AG09309 (cell line): Measurements from ENCODE around the gene ZNF57.

Source experiments
- DNase-seq: peaks from one replicate; pipeline ENCODE4 v3.0.0-alpha.2; 2010; ENCODE audit warnings: low read depth
- H3K4me3 ChIP-seq: 2 replicates; pipeline ENCODE4 v1.5.1; 2011; ENCODE audit warnings: mild to moderate bottlenecking, low read depth, low read length, moderate library complexity; ENCODE audit not compliant: control insufficient read depth
- TF ChIP-seq, protein P1 (sequence below): IDR thresholded peaks from 2 replicates; pipeline ENCODE4 v1.5.1; 2011; ENCODE audit warnings: mild to moderate bottlenecking, low read depth, low read length, inconsistent platforms; ENCODE audit not compliant: insufficient read depth, control insufficient read depth; ENCODE audit errors: missing control alignments

ZNF57 gene

DNA sequence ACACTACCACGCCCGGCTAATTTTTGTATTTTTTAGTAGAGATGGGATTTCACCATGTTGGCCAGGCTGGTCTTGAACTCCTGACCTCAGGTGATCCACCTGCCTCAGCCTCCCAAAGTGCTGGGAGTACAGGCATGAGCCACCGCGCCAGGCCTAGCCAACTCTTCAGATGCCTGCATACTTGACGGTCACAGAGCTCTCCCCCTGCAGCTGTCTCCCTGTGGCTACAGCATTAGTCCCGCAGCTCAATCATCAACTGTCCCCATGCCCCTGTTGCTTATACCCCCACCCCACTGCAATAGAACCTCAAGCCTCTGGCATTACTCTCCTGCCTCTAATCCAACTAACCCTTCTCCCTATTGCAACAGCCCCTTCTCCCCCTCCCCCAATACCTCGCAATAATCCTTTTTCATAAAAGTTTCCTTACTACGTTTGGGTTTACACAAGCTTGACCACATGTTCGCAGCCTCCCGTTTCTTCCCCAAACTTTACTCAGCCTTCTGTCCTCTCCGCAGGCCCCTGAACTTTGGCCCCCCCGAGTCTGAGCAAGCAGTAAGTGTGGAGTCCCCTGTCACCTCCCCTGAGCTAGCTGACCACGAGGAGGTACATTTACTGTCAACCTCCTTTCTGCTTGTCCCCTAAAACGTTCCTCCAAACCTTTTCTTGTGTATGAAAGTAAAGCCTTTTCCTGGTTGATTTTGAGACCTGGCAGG lies 42.4 kb downstream of the ZNF57 start:
- DNase-seq: no peak
- no peak overlapping the region for H3K4me3 ChIP-seq
- TF ChIP-seq, protein P1, sequence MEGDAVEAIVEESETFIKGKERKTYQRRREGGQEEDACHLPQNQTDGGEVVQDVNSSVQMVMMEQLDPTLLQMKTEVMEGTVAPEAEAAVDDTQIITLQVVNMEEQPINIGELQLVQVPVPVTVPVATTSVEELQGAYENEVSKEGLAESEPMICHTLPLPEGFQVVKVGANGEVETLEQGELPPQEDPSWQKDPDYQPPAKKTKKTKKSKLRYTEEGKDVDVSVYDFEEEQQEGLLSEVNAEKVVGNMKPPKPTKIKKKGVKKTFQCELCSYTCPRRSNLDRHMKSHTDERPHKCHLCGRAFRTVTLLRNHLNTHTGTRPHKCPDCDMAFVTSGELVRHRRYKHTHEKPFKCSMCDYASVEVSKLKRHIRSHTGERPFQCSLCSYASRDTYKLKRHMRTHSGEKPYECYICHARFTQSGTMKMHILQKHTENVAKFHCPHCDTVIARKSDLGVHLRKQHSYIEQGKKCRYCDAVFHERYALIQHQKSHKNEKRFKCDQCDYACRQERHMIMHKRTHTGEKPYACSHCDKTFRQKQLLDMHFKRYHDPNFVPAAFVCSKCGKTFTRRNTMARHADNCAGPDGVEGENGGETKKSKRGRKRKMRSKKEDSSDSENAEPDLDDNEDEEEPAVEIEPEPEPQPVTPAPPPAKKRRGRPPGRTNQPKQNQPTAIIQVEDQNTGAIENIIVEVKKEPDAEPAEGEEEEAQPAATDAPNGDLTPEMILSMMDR: no peak

DNA sequence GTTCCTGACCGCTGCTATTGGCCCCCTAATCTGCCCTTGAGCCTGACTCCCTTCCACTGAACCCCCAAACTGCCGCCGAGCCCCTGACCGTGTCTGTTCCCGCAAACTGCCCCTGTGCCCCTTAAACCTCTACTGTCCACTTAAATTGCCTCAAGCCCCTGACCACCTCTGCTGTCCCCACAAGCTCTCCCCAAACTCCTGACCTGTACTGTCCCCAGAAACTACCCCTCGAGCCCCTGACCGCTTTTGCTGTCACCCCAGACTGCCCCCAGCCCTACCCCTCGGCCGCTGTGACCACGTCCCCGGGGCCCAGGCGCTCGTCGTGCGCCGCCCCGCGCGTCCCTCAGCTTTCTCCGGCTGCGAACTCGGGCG lies 43.7 kb downstream of the ZNF57 start:
- peak overlapping the region; percentile 82 for H3K4me3 ChIP-seq
- TF ChIP-seq, protein P1: no peak
- DNase-seq: no peak

DNA sequence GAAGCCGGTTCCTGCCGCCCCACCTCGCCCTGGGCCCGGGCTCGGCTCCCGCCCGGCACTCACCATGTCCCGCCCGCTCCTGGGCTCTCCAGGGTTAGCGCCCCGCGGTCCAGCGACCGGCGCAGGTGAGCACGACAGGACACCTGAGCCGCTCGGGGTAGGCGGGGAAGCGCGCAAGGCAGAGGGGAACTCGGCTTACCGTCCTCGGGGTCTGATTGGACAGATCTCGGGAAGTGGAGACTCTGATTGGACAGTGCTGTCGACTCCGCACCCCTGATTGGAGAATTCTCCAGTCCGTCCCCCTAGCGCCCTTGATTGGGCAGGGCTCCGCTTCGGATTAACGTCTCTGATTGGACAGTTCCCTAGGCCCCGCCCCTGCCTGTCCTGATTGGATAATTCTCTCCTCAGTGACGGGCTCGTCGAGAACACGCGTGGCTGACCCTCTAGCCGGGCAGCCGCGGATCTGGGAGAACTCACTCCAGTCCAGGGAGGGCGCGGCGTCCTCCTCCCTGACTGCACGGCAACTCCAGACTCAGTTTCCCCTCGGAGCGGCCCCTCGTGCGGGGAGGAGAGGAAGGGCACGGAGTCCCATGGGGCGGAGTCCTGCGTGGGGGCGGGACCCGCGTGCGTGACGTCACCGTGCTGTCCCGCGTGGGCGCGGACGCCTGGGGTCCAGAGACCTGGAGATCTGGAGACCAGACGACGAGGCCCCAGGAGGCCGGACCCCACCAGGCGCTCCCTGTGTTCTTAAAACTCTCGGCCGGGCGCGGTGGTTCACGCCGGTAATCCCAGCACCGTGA lies 44.2 kb downstream of the ZNF57 start, which contains the start of gene ZNF77:
Gene ZNF77, minus strand, starts transcription at position 197 of the 800 bp plus-strand sequence. Its CDS starts 131 bp downstream, at position 66.
- DNase-seq: peak; percentile 98
- H3K4me3 ChIP-seq: peak within 1 kb of the TSS; percentile 82
- TF ChIP-seq, protein P1: no peak

- DNase-seq: no peak
- peak overlapping the region; percentile 82 for H3K4me3 ChIP-seq
- TF ChIP-seq, protein P1: no peak
Measured at GRCh38 chr19:2945575-2946184, 45.0 kb downstream of the ZNF57 start.

DNA sequence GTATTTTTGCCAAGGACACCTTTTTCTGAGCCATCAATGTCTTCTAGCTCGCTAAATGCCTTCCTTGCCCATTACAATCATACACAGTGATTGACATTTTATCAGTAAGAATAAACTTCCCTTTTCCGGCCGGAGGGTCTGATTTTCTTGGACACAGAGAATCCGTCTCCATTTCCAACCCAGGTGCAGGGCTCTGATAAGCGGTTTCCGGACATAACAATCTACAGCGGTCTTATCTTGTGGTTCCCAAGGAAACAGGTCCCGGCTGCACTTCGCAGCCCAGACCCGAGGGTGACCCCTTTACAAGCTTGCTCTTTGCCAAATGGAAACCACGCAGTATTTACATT lies 49.2 kb downstream of the ZNF57 start:
- TF ChIP-seq, protein P1: no peak
- peak overlapping the region; percentile 73 for H3K4me3 ChIP-seq
- DNase-seq: no peak

DNA sequence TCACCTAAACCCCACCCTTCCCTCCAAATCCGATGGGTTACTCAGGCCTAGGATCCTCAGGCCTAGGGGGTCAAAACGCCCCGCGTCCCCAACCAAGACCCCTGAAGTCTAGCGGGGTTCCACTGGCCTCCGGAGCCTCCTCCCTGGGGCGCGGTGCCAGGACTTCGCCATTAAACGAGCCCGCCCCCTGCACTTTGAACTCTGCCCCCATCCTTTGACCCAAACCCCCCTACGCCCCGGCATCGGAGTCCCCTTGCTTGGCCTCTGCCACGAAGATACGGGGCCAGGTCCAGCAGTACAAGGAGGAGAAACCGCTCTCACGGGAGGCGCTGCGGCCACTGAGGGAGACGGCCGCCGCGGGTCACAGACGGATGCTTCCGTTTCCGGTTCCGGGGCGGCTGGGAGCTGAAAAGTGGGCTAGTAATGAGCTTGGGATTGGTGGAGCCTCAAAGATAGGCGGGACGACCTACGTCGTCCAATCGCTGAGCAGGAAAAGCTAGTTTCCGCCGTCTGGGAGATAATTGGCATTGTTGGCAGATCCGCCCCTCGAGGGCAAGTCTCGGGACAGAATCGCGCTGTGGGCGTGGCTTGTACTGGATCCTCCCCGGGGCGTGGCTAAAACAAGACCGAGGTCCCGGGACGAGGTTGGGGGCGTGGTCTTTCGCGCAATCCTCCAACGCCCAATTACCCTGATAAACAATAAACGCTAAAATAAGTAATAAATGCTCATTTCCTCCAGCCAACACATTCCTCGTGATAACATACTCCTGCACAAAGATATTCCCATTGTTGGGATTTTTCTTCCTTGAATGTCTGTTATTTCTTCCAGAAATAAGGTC lies 49.8 kb downstream of the ZNF57 start:
- peak overlapping the region; percentile 73 for H3K4me3 ChIP-seq
- peak; percentile 98 for DNase-seq
- TF ChIP-seq, protein P1: no peak
